GM18517 (cell line): ENCODE measurements around the gene CYB5A.
"Not testable (repeated sequence)": the region's sequence is repeated elsewhere in the genome, so short reads cannot be mapped to it uniquely, and the experiment has no call there.

ENCODE experiments used
- ATAC-seq: cut with Tn5 transposase; IDR thresholded peaks from one replicate; pipeline ENCODE4 v1.9.1; 2021; ENCODE audit warnings: mild to moderate bottlenecking, moderate library complexity; ENCODE audit not compliant: unreplicated experiment

CYB5A gene, protein sequence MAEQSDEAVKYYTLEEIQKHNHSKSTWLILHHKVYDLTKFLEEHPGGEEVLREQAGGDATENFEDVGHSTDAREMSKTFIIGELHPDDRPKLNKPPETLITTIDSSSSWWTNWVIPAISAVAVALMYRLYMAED

GRCh38 chr18:74291771-74292540 lies at the start of gene CYB5A:
CYB5A (minus strand) TSS chr18:74291963; CDS start chr18:74291875, 88 bp downstream.
- ATAC-seq: peak; percentile 99

DNA sequence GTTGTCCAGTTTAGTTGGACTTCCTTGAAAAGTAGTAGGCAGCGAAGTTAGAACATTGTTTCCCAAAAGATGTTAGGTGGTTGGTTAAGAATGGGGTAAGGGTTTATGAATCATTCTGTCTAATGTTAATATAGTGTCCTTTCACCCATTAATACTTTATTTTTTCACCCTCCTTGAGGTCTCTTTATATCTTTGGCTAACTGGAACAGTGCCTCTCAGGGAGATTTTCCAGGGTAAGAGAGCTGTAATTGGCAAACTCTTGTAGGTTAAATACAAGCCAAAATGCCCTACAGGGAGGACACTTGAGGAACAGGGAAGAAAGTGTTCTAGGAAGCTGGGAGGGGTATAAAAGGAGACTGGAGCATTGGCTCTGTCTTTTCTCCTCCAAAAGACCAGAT lies 46.1 kb upstream of the CYB5A start:
- ATAC-seq: no peak

DNA sequence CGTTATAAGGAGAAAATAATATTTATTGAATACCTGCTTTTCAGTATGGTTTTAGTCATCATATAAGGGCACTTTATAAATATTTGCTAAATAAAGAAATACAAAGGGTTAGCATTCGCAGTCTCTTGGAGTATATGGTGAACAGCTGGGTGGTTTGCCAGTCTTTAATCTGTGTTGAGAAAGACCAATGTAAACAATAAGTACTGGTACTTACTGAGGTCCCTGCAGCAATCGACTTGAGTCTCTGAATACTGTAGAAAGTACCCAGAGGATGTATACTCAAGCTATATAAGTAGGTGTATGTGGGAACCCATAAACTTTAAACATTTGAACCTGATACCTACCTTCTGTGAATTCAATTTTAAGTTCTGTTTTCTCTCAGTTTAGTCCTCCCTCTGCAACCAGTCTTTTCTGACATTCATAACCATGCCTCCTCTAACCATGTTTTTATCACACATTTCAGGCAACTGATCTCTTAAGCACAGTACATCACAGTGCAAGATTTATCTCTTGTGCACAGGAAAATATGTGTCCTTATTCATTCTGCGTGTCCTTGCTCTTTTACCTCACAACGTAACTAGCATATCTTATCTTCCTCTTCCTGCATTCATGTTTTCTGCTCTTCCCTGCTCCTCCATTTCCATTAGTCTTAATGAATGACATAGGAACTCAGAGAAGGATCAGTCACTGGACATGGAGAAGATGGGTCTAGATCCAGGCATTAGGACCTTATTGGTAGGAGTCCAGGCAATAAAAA lies 45.6 kb upstream of the CYB5A start:
- ATAC-seq: no peak

GRCh38 chr18:74336656-74337055 lies 44.9 kb upstream of the CYB5A start:
- ATAC-seq: no peak

DNA sequence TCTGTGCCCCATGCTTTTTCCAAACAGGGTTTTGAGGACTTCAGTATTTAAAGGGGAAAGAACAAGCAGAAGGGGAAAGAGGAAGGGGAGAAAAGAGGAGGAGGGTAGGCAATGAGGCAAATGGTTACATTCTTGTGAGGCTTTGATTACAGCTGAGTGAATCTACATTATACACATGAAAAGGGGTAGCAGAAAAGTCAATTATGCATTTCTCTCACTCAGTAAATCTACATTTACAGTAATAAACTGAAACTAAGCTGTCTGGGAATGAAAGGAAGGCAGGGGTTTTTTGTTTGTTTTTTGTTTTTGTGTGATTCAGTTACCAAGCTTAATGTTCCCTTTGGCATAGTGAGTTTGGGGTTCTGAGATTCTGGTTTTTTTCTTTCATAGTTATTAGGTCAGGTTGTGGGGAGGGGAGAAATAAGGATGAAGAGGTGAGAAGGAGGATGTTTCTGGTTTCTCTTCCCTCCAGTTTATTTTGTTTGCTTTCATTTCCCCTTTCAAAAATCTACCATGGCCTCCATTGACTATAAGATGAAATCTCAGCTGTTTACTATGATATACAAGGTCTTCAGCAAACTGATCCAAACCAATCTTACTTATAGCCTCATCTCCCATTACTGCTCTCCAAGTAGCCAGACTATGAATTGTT lies 42.6 kb upstream of the CYB5A start:
- peak; percentile 66 for ATAC-seq

GRCh38 chr18:74333091-74333490 lies 41.3 kb upstream of the CYB5A start:
- ATAC-seq: no peak

GRCh38 chr18:74331404-74331803 lies 39.6 kb upstream of the CYB5A start:
- no peak for ATAC-seq

DNA sequence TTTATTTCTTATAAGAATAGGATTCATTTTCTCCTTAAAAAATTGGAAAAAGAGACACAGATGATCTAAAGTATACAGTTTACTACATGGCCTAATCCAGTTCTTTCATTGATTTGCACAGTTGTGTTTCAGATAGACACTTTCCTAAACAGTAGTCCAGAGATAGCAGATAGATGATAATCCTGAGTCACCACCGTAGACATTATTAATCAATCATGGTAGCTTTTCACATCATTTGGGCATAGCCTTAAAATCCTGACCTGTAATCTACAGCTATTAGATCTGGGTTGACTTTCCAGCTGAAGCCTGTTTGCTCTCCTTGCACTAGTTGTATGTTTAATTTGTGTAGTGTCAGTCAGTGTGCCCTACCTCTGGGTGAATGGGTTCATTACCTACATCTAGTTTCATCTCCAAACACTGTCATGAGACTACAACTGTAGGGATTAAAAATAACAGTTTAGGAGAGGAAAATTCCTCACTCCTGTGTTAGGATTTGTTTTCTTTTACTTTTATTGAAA lies 38.0 kb upstream of the CYB5A start:
- ATAC-seq: no peak

DNA sequence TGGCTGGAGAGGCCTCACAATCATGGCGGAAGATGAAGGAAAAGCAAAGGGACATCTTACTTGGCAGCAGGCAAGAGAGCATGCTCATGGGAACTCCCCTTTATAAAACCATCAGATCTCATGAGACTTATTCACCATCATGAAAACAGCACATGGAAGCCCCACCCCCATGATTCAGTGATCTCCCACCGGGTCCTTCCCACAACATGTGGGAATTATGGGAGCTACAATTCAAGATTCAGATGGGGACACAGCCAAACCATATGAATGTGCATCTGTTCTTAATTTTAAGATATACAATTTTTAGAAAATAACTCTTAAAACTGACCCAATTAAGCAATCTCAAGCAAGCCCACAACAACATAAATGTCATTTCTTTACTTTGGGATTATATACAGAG lies 36.4 kb upstream of the CYB5A start:
- no peak for ATAC-seq

DNA sequence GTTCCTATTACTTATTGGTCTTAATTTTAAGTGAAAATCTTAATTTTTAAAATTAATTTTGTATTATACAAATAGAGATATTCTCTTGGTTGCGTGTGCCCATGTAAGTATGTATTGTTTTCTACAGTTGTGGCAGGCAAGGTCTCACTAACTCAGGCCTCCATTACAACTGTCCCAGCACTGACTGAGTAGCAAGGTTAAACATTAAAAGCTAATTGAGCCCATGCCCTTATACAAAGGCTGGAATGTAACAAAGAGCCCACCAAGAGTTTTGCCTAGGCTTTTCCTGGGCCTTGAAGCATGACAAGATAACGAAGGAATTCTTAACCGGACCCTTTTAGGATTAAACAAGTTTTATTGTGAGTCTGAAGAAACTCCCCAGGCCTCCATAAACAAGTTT lies 35.0 kb upstream of the CYB5A start:
- not testable (repeated sequence) for ATAC-seq

DNA sequence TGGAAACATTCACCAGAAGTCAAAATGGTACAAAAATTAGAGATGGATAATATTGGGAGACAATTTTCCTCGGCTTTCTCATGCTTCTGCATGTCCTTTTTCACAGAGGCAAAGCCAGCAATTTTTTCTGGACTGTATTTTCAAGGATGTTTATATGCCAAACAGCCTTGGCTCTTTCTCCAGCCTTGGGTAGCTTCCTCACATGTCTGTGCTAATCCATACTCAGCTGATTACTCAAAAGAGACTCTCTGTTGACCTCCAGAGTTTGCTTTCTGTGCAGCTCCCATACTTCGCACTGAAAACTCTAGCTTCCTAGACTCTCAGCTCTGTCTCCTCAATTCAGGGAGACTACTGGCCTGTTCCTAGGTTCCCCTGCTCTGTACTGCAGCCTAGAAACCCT lies 34.5 kb upstream of the CYB5A start:
- no peak for ATAC-seq

DNA sequence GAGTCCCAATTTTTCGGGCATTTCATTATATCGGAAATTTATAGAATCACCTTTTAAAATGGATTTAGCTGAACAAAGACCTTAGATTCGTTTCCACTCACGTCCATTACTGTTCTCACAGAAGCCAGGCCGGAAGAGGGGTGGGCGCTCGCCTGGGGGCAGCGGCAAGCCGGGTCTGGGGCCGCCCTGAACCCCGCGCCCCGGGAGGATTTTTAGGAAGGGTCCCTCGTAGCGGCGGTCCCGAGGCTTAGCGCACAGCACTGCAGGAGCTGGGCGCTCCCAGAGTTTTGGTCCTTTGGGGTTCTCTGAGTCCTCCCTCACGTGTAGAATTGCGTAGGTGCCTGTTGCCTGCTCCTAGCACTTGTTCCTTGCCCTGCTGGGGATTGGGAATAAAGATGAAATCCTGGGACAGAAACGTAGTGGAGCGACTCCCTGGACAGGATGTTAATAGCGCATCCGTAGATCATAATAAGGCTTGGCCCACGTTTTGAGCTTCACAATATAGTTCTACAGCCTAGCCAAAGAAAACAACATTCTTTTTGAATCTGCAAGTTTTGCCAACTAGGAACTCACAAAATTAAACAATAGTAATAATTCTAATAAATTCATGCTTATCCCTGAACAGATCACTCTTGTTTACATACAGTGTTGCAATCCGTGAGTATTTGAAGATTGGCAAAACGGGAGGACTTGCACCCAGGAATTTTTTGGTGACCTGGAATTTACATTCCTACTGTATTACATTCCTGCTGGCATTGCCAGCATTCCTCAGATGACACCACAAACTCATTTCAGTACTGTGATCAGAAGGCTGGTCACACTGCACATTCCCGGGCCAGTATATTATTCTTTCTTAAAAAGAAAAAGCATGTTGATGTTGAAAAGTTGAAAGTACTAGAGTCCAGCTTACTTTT lies 24.8 kb upstream of the CYB5A start:
- ATAC-seq: no peak

DNA sequence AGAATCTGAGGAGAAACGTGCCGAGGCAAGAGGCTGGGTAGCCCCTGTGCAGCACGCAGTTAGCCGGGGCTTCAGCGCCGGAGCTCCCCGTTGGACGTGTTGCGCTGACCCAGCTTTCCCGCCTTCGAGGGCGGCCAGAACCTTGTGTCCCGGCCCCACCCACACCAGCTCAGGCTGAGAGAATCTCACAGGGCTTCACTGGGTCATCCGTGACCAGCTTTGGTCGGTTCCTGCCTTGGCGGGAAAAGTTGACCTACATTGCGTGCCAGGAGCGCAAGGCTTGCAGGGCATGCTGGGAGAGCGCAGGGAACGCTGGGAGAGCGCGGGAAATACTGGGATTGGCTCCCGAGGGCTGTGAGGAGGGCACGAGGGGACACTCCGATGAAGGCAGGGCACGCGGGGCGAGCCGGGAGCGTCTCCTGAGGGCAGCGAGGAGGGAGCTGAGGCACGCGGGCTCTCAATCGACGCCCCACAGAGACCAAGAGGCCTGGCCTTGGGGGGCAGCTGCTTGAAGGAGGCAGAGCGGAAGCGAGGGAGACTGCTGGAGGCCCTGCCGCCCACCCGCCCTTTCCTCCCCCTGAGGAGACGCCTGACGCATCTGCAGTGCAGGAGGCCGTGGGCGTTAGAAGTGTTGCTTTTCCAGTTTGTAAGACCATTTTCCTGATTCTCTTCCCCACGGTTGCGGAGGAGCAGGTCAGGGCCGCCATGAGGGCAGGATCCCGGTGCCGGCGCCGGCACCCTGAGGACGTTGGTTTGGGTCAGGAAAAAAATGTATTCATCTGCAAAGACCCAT lies 23.9 kb upstream of the CYB5A start, which contains the start of gene C18orf63:
Gene C18orf63, plus strand, starts transcription at position 376 of the 793 bp plus-strand sequence. CDS start 2,027 bp downstream, outside the sequence.
- ATAC-seq: no peak

DNA sequence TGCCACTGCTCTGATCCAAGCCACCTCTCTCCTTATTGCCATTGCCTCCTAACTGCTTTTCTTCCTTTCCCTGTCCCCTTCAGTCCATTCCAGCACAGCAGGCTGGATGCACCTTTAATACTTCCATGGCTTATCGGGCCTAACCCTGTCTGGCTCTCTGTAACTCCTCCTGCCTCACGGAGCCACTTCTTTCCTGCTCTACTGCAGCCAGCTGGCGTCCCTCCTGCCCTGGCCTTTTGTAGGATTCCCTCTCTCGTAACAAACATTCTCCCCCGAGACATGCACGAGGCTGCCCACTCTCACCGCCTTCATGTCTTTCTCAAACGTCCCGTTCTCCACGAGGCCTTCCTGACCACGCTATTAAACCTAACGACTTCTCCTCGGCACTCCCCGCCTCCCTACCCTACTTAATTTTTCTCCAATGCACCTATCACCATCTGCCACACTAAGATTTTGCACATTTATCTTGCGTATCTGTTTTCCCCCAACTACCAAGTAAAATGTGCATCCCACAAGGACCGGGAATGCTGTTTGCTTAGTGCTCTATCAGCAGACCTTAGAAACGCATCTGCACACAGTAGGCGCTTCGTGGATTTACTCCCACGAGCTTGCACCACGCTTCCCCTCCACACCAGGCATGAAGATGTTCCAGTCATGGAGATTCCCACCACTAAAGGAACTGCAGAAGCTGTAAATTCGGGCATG lies 23.1 kb upstream of the CYB5A start:
- no peak for ATAC-seq

DNA sequence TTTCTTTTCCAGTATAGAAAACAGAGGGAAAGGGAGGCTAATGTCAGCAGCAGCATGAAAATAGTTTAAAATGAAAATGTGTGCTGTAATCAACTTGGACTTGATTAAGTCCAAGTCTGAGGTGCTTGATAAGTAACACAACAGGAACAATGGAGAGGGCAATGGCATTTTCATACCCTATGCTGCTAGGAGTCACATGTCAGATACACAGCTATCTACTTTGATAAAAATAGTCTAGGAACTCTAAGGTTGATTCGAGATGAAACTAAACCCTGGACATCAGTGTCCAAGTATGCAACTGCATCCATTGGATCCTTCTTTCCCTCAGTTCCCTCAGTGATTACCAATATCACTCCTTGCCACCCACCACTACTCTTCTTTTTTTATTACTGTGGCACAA lies 19.2 kb upstream of the CYB5A start:
- ATAC-seq: no peak

GRCh38 chr18:74310411-74310810 lies 18.6 kb upstream of the CYB5A start:
- ATAC-seq: peak; percentile 91

GRCh38 chr18:74303936-74304335 lies 12.2 kb upstream of the CYB5A start:
- no peak for ATAC-seq

DNA sequence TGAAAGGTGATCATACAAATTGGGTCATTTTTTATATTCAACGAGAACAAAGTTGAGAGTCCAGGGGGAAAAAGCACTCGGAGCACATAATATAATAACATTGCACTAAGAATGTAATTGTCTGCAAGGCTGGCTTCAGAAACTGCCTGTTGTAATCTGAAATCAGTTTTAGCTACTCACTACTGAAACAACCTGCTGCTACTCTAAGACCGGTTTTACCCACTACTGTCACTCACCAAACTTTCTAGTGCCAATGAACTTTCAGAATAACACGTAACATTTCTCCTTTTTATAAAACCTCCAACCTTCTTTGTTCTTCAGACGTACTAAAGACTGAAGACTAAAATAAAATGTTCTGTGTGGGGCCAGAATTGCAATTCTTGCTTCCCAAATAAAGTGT lies 11.5 kb upstream of the CYB5A start:
- ATAC-seq: no peak

- ATAC-seq: no peak
These were observed 8.0 kb upstream of the CYB5A start for GRCh38 chr18:74299746-74300145.
